ENCODE results near the gene OSBPL1A.

OSBPL1A gene

DNA sequence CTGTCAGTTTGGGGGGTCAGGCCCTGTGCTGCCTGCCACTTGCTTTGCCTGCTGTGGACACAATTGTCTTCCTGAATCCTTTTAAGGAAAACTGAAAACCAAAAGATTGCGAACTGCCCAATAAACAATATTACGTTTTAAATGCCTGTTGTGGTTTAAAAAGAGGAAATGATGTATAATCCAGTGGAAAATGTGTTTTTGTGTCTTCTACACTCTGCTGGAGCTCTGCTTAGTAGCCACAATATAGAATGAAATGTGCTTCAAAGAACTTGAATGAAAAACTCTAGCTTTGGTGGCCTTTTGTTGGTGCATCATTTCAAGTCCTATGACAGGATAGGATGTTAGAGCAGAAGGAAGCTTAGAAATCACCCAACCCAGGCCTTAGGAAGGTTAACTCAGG lies 282.0 kb downstream of the OSBPL1A start:
- no peak overlapping the region for H3K27ac ChIP-seq (ENCODE audit: poor library complexity, severe bottlenecking)
- no peaks in the 10 kb centered on the region for H3K9me3 ChIP-seq (ENCODE audit: severe bottlenecking)
- DNase-seq (ENCODE audit: low spot score), result no peak
- H3K27me3 ChIP-seq (ENCODE audit: insufficient read depth, poor library complexity, severe bottlenecking), result no peaks in the 10 kb centered on the region
- H3K36me3 ChIP-seq (ENCODE audit: low read depth), result peaks cover 1% of the 10 kb centered on the region; the same call in 1 of the 2 replicates
- H3K4me1 ChIP-seq (ENCODE audit: insufficient read depth, poor library complexity, severe bottlenecking), result peaks cover 13% of the 10 kb centered on the region
- ATAC-seq (ENCODE audit: low read depth), result no peak
- H3K4me3 ChIP-seq (ENCODE audit: severe bottlenecking), result no peak overlapping the region
- TF ChIP-seq, protein P1, sequence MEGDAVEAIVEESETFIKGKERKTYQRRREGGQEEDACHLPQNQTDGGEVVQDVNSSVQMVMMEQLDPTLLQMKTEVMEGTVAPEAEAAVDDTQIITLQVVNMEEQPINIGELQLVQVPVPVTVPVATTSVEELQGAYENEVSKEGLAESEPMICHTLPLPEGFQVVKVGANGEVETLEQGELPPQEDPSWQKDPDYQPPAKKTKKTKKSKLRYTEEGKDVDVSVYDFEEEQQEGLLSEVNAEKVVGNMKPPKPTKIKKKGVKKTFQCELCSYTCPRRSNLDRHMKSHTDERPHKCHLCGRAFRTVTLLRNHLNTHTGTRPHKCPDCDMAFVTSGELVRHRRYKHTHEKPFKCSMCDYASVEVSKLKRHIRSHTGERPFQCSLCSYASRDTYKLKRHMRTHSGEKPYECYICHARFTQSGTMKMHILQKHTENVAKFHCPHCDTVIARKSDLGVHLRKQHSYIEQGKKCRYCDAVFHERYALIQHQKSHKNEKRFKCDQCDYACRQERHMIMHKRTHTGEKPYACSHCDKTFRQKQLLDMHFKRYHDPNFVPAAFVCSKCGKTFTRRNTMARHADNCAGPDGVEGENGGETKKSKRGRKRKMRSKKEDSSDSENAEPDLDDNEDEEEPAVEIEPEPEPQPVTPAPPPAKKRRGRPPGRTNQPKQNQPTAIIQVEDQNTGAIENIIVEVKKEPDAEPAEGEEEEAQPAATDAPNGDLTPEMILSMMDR (IDR thresholded peaks at IDR 0.05; ENCODE audit: poor library complexity, severe bottlenecking), result no peak

DNA sequence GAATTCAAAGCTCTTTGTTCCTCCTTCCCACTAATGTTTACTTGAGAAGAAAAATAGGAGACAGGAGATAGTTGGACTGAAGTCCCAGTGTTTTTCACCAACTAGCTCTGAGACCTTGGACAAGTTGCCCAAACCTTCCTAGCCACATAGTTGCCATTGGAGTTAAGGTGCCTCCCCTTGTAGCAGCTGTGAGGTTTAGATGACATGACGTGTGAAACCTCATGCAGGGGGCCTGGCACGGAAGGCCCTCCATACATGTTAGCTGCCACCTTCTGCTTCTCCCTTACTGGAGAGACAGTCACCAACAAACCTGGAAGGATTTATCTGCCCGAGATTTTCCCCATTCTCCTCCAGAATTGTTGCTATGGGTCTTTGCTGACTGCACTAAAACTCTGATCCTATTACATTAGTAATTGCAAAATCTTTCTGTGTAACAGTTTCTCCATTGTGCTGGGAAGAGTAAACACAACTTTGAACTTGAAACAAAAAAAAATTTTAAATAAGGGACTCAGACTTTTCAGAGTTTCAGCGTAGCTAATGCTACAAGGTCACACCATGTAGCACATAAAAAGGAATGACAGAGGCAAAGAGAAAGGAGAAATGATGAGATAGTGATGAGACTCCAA lies 282.6 kb downstream of the OSBPL1A start:
- no peak overlapping the region for H3K27ac ChIP-seq (ENCODE audit: poor library complexity, severe bottlenecking)
- H3K27me3 ChIP-seq (ENCODE audit: insufficient read depth, poor library complexity, severe bottlenecking), result no peaks in the 10 kb centered on the region
- peaks cover 13% of the 10 kb centered on the region for H3K4me1 ChIP-seq (ENCODE audit: insufficient read depth, poor library complexity, severe bottlenecking)
- no peaks in the 10 kb centered on the region for H3K9me3 ChIP-seq (ENCODE audit: severe bottlenecking)
- TF ChIP-seq, protein P1 (IDR thresholded peaks at IDR 0.05; ENCODE audit: poor library complexity, severe bottlenecking), result no peak
- H3K36me3 ChIP-seq (ENCODE audit: low read depth), result no peaks in the 10 kb centered on the region
- ATAC-seq (ENCODE audit: low read depth) (no peak), DNase-seq (ENCODE audit: low spot score) (no peak)
- no peak overlapping the region for H3K4me3 ChIP-seq (ENCODE audit: severe bottlenecking)

DNA sequence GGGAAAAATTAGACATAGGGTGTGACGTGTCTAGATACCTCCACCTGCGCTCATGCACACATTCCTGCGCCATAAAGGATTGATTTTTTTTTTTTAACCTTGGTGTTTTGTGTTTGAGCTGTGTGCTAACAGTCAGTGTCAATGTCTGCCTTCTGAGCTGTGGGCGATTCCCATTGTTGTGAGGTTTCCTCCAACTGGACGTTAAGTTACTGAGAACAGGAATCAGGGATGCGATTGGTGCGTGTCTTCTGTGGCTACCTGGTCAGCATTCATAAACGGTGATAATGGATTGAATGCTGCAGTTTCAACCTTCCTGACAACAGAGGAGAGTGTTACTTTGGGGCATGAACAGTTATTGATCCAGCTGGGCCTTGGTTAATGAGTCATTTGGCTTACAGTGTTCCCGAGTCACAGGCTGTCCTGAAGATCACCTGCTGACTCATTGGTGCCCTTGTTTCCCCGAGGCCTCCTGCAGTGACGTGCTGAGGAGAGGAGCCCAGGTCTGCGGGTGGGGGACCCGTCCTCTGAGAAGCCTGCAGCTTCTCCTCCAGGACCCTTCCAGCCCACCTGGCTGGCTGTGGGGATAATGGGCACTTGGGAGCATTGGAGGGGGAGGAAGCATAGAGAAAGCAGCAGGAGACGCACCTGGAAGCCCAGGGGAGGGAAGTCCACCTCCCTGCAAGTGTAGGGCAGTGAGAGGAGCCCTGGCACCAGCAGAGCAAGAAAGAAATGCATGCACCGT lies 284.6 kb downstream of the OSBPL1A start:
- Histone ChIP-seq H3K36me3 (ENCODE audit: low read depth) (no peaks in the 10 kb centered on the region), H3K4me3 (ENCODE audit: severe bottlenecking) (no peak overlapping the region), H3K9me3 (ENCODE audit: severe bottlenecking) (no peaks in the 10 kb centered on the region), H3K27ac (ENCODE audit: poor library complexity, severe bottlenecking) (no peak overlapping the region), H3K27me3 (ENCODE audit: insufficient read depth, poor library complexity, severe bottlenecking) (no peaks in the 10 kb centered on the region), H3K4me1 (ENCODE audit: insufficient read depth, poor library complexity, severe bottlenecking) (peaks cover 13% of the 10 kb centered on the region)
- TF ChIP-seq, protein P1 (IDR thresholded peaks at IDR 0.05; ENCODE audit: poor library complexity, severe bottlenecking), result no peak
- peak; percentile 91 for ATAC-seq (ENCODE audit: low read depth)
- DNase-seq (ENCODE audit: low spot score), result no peak

DNA sequence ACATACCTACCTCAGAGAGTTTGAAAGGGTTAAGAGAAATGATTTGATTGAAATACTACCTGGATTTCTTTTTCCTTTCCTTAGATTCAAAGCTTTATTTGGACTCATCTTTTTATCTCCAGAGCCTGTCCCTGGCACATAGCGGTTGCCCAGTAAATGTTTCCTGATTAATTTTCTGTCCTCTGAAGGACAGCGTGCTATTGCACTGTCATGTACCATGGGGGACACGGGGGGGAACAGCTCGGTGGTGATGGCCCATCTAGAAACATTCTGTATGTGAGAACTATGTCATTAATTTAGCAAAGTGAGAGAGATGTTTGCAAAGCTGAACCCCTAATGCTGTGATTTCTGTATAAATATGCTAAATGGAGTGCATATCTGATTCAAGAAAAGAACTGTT lies 285.2 kb downstream of the OSBPL1A start:
- H3K4me3 ChIP-seq (ENCODE audit: severe bottlenecking), result no peak overlapping the region
- H3K27ac ChIP-seq (ENCODE audit: poor library complexity, severe bottlenecking), result no peak overlapping the region
- peaks cover 13% of the 10 kb centered on the region for H3K4me1 ChIP-seq (ENCODE audit: insufficient read depth, poor library complexity, severe bottlenecking)
- TF ChIP-seq, protein P1 (IDR thresholded peaks at IDR 0.05; ENCODE audit: poor library complexity, severe bottlenecking), result no peak
- H3K36me3 ChIP-seq (ENCODE audit: low read depth), result no peaks in the 10 kb centered on the region
- ATAC-seq (ENCODE audit: low read depth) (no peak), DNase-seq (ENCODE audit: low spot score) (no peak)
- no peaks in the 10 kb centered on the region for H3K27me3 ChIP-seq (ENCODE audit: insufficient read depth, poor library complexity, severe bottlenecking)
- no peaks in the 10 kb centered on the region for H3K9me3 ChIP-seq (ENCODE audit: severe bottlenecking)
